ENCODE measurements around the gene USP21.

- no peak for TF ChIP-seq EZH2 (IDR thresholded peaks at IDR 0.05)
- peak; percentile 35; the same call in 1 of the 2 replicates for TF ChIP-seq POLR2AphosphoS5 (IDR thresholded peaks at IDR 0.05; ENCODE audit: borderline replicate concordance, low read depth, low read length)
- TF ChIP-seq FOXP2 (optimal IDR thresholded peaks at IDR 0.05; ENCODE audit: control extremely low read depth, extremely low read length, insufficient read depth) = no peak
Measured at GRCh38 chr1:161132410-161133219, 26.7 kb upstream of the USP21 start, which contains the start of gene DEDD.
